ENCODE measurements around the gene BHMT2.
A peak's percentile ranks its signal among the peaks of the same experiment; 100 is the strongest.

The BHMT2 gene, protein sequence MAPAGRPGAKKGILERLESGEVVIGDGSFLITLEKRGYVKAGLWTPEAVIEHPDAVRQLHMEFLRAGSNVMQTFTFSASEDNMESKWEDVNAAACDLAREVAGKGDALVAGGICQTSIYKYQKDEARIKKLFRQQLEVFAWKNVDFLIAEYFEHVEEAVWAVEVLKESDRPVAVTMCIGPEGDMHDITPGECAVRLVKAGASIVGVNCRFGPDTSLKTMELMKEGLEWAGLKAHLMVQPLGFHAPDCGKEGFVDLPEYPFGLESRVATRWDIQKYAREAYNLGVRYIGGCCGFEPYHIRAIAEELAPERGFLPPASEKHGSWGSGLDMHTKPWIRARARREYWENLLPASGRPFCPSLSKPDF

DNA sequence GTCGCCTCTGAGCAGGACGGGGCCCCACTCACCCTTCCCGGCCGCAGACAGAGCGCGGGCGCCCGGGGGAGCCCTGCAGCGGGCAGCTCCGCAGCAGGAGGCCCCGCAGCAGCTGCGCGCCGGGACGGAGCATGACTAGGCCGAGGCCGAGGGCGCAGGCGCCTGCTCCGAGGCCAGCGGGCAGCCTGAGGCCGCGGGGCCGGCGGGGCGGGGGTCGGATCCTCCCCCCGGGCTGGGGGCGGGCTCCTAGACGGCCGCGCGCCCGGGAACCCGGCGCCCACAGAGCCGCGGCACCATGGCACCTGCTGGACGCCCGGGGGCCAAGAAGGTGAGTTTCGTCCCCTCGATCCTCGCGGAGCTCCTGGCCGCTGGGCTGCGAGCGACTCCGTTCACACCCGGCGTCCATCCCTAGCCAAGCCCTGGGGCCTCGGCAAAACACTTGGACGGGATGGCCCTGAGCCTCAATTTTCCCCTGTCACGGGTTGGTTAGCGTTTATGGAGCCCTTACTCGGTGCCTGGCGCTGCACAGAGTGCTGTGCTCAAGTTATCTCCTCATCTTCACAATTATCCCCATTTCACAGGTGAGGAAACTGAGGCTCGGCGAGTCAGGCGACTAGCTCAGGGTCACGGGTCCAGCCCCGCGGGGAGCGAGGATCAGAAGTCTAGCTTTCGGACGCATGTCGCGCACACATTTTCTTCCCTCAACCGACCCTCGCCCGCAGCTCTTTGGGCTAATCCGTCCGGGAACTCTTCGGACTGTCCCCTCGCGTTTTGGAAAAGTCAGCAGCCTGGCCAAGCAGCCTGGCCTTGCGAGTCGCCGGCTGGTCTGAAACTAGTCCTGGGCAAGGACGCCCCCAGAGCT is at the start of gene BHMT2, which contains the start of gene DMGDH:
Gene BHMT2, plus strand, starts transcription at position 280 of the 862 bp plus-strand sequence. Its CDS starts 16 bp downstream, at position 296.
Gene DMGDH, minus strand, starts transcription at position 187 of the 862 bp plus-strand sequence. Its CDS starts 54 bp downstream, at position 133.
- no peak for DNase-seq

DNA sequence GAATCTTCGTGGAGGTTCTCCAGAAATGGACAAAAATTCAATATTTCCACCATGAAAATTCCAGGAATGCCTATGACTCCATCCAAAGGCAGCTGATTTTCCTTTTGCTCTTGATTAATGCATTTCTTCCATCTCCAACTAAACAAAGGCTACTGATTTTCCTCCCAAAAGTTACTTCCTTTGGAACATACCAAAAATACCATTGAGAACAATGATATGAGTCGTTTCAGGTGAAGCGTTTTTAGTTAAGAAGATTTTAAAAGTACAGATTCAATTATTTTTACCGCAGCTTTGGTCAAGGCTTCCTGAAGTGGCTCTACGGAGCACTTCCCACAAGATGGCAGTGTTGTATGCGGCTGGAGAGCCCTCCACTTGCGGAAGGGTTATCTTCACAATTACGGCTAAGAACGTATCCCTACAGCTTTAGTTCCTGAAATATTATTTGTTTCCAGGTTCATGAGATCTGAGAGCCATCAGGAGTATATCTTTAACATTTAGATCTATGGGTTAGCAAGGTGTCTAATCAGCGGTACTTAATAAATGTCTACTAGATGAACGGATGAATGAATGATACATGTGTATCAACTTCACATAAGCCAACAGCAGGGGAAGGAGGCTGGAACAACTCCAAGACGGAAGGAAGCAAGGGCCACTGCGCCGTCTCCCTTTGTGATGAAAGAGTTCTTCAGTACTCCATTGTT is 48.6 kb upstream of the BHMT2 start:
- peak; percentile 42 for DNase-seq

DNA sequence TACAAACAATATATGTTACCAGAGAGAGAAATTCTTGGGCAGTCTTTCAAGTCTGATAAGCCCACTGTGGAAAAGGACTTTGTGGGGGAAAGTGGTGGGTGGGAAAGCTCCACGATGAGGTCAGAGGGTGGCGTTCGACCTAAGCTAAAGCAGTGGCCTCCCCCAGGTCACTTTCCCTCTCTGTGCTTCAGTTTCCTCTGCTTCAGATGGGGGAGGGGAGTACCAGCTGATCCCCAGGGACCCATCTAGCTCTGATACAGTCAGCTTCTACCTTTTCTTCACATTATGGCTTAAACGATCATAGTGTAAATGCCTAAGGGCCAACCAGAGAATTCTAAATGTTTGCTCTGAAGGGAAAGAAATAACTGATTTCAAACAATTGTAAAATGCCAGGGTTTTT is 47.8 kb upstream of the BHMT2 start:
- no peak for DNase-seq

DNA sequence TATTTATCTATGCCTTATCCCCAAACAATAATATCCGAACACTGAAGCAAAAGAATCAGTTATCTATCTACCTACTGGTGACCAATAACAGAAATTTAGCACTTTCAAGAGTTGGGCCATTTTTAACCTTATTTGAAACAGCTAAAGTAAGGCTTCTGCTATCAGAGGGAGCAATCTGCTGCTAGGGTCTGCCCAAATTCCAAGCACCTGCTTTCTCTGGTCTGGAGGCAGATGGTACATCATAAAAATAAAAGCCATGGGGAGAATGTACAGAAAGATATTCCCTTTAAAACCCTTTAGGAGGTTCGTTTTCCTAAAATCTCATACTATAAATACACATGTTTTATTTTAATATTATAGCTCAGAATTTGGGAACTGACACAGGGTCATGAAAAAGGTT is 46.8 kb upstream of the BHMT2 start:
- no peak for DNase-seq

DNA sequence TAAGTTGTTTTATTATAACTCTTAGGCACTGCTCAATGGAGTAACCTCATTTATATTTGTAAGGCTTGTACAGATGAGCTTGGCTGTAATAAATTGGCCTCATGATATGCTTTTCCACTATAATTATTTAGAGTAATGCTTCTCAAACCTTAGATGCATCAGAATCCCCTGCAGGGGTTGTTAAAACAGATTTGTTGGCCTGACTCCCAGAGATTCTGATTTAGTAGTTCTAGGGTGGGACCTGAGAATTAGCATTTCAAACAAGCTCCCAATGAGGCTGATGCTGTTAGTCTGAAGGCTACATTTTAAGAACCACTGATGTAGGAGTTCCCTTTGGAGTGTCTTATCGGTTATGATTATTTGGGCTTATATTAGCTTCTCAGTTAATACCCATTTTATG is 46.2 kb upstream of the BHMT2 start:
- no peak for DNase-seq

DNA sequence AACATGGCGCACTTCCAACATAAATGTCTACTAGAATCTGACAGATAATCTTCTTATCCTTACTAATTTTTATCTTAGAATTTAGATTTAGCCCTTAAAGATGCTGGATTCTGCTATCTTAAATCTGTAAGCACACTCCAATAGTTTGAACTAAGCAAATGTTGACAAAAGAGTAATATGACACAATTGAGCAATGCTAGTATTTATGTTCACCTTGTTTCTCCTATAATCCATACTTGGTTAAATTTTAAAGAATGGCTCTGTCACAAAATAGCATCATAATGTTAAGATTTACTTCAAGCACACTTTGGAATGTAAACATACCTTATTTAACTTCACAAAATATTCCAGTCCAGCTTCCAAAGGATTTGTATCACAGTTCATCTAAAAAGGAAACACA is 45.6 kb upstream of the BHMT2 start:
- no peak for DNase-seq

DNA sequence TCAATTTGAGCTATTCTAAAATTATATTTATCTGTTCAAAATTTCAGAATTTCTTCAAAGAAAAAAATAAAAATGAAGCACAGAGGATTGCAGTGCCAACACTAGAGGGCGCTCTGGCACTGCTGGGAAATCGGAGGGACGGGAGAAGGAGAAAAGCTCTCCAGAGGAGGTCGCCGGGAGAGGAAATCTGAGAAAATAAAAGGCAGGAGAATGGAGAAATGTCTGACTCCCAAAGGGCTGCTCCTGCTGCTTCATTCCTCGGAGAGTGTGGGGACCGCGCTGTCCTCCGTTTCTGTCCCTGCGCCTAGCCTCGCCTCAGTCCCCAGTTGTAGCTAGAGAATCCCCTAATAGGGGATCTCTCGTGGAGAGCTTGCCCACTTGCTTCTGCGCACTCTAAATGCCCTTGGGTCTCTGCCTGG is 44.5 kb upstream of the BHMT2 start:
- peak; percentile 37 for DNase-seq

DNA sequence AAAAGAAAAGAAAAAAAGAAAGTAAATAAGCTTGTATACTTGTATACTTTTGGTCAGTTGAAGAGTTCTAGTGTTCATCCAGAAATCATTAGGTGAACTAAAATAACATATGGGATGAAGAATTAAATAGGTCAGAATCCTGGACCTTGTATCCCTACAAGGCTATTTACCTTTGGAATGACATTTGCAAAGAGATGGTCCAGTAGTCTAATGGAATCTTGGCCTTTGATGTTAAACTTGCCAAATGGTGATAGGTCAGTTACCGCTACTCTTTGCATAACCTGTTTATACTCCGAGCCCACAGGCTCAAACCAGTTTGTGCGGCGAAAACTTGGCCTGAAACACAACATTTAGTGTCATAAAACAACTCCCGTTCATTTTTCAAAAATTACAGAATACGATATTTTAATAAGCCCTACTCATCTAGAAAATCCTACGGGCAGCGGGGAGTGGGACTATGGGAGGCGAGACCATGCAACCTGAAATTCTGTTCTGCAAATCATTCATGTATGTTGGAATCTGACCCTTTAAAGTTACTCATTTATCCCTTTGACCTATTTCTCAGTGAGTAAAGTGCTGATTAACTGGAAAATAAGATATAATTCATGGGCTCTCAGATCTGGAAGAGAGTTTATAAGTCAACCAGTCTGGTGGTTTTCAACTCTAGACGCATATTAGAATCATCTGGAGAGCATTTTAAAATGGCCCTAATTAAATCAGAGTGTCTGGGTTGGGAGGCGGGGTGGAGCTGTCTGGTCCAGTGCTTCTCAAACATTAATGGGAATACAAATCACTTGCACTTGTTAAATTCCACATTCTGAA is 38.7 kb upstream of the BHMT2 start:
- DNase-seq: no peak

DNA sequence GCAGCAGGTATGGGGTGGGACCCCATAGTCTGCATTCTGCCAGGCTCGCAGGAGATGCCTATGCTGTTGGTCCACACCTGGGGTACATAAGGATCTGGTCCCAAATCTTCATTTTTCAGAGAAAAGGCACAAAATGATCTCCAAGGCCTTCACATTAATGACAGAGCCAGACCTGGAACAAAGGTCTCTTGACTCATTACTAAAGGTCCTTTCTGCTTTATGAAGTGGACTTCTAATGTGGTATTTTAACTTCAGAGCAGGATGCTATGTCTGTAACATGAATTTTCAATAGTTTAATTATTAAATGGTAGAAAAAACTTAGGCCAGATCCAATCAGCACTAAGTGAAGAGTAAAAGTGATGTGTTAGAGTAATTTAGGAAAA is 38.1 kb upstream of the BHMT2 start:
- DNase-seq: no peak

DNA sequence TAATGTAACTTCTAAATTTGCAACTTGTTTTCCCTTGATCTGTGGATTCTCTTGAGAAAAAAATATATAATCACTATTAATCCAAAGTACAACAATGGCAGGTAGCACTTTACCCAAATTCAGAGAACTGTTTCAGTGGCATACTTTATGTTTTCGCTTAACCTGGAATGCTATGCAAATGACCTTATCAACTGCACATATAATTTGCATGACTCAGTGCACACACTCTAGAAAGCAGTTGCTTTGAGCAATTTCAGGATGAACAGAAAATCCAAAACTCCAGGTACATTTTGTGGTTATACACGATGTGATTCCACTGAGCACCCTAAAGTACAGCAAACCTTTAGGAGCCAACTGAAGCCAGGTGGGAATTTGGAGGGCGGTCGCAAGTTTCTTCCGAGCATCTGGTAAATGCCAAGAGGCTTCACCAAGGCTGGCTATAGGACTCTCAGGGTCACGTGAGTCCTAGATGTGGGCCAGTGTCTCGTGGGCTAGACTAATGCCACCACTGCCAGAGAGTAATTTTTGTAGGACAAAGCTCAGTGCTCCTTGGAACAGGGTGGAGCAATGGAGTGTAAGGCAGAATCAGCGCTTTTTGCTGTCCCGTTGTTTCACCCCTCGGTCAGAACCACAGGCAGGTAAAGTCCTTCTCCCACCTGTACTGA is 37.4 kb upstream of the BHMT2 start:
- DNase-seq: no peak

DNA sequence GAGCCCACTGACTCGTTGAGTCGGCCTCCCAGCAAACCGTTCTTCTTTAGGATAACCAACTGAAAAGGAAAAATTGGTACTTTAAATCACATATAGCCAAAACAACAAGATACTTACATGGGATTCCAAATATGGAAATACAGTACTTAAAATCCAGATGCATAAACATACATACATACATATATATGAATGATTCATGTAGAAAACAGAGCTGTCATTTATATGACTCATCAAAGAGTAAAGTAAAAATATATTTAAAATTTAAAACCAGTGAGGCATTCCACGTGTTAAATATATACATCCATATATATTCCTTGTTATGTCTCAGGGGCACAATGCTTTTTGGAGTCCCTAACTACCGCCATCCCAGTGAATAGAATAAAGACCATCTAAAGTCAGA is 36.8 kb upstream of the BHMT2 start:
- no peak for DNase-seq

DNA sequence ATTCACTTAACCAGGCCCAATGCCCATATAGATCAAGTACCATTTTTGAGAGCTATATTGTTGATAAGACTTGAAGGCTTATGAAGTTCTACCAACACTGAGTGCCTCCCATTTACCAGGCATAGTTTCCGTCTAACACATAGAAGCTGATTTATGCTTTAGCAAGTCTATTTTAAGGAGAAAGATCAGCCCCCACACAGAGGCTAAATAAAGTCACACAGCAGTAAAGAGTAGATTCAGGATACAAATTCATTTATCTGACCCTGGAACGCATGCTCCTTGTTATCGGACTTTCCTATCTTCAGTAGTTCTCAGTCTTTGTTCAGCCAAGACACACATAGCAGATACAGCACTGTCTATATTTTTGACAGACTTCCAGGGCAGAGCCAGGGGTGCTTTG is 34.3 kb upstream of the BHMT2 start:
- DNase-seq: no peak

DNA sequence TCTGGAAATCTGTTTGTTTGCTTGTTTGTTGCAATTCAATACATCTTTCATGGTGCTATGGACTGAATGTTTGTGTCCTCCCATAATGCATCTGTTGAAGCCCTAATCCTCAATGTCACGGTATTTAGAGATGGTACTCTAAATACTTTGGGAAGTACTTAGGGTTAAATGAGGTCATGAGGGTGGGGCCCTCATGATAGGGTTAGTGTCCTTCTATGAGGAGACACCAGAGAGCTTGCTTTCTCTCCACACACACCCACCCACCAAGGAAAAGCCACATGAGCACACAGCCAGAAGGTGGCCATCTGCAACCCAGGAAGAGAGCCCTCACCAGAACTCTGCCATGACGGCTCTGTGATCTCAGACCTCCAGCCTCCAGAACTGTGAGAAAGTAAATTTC is 32.8 kb upstream of the BHMT2 start:
- DNase-seq: no peak

DNA sequence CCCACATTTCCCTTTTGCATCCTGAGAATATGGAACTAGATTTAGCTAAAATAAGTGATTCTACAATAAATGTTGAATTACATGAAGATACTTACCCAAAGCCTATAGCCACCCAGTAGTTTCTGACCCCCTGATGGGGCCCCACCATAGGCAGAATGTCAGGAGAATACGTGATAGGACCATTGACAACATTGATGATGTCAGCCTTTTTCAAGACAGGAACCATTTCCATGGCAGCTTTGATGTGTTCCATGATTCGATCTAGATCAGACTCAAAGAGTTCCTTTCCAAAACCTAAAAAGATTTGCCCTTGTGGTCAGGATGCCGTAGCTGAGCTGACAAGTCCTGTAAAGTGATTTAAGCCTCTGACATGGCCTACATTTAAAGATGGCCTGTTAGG is 27.4 kb upstream of the BHMT2 start:
- no peak for DNase-seq

DNA sequence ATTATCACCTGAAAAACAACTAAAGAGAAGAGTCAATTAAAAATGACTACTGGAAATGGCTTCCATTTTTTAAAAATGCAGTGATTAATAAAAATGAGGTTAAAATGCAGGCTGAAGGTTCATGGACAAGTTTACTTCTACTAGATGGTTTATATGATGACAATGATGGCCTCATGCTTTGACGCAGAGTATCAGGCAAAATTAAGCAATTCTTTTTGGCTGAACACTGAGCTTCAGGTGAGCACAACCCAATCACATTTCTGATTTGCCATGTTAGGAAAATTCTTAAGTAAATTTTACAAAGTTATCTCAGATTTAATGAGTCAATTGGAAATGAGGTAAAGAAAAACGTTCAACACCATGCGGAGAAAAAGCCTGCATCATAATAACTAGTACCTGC is 22.4 kb upstream of the BHMT2 start:
- DNase-seq: no peak

DNA sequence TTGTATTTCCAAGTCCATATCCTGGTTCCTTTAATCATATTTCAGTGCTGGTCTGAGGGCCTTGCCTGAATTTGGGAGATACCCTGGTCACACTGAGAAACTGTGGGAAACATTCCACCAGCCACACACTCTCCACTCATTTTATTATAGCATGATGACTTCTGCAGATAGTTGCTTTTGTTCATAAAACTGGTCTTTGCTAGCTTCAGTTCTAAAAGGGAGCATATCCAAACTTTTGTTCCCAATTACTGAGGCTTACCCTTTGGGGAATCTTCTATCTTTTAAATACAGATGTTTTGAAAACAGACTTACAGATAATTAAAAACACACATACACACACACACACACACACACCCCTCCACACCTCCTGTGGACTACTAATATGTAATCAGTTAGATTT is 21.1 kb upstream of the BHMT2 start:
- no peak for DNase-seq

DNA sequence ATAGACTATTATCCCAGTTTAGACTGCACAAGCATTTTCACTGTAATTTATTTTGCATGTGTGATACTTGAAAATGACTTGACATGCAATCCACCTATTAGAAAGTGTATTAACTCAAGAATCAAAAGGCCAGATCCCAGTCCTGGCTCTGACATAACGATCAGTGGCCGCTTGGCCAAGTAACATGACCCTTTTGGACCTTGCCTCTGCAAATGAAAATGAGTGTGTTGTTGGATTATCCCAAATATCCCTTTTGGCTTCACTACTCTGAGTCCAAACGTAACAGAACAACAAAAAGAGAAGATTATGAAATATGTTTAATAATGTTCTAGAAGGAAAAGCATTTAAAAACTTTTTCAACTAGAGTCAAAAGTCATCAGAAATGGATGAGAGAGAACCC is 19.1 kb upstream of the BHMT2 start:
- no peak for DNase-seq

DNA sequence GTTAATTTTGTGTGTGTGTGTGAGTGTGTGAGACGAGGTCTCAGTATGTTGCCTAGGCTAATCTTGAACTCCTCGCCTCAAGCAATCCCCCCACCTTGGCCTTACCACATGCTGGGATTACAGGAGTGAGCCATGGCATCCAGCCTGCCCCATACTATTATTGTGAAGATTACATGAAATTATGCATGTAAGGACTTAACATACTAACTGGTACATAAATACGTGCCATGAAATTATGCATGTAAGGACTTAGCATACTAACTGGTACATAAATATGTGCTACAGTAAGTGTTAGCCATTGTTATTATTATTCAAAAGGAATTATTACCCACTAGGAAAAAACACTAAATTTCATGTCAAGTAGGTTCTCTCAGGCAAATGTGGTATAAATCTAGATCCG is 16.2 kb upstream of the BHMT2 start:
- no peak for DNase-seq

DNA sequence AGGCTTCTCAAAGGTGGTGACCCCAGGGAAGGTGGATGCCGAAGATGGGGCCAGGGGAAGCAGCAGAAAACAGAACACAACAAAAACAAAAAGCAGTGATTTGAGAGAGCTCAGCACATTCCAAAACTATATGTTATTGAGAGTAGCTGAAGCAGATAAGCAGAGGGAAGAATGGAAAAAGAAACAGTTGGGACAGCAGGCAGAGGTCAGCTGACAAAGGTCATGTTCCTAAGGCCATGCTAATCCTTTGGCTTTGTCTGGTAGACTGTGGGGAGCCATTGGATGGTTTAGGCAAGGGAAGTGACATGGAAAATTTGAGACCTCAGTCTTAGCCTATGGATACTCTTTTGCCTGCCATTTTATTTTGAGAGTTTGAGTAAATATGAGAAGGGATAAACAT is 14.6 kb upstream of the BHMT2 start:
- DNase-seq: no peak

DNA sequence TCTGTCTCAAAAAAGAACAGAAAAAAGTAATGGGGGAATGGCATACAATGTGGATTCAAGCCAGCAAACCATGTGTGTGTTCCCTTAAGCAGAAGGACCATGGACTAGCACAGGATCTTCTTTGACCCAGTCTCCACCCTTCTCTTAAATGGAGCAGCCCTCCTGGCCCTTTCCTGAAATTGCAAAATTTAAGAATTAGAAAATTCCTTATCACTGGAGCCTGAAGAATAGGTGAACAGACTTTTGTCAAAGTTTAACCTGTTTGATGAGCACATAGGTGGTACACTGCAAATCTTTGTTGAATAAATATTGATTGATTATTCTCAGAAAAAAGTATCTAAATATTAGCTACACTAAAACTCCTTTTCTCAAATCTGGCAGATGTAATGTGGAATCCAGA is 12.7 kb upstream of the BHMT2 start:
- no peak for DNase-seq

DNA sequence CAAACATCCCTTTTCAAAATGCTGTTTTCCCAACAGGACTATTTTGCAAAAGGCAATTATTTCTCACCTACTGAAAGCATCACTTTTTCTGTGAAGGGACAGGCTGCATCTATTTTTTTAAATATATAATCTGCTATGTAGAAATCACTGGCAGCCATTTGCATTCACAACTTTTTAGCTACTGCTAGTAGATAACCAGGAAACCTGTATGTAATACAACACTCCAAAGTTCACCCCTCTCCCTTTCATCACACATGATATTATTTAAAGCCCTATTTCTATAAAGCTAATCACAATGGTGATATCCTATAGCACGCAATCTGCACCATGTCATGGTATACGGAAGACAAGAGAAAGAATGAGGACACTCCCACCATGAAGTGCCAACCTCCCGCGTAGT is 9.9 kb upstream of the BHMT2 start:
- DNase-seq: no peak

DNA sequence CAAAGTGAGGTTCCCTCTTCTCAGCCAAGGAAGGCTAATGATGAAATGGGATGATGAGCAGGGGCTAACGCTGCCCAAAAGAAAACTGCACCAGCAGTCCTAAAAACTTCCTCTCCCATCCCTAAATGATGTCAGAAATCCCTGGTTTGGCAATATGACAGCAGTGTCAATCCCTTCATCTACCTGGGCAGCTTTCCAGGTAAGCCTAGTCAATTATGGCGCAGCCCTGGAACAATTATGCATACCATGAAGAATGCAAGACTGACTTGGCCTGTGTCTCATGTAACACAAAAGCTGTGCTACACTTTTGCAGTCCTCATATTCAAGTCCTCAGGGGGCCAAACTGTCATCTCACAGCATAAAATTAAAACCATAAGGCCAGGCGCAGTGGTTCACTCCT is 7.1 kb upstream of the BHMT2 start:
- DNase-seq: no peak
